Activated CD8-positive, alpha-beta memory T cell treated with anti-CD3 and anti-CD28 coated beads, Interleukin-2, amount 10 ng/mL, durations not matched to agents 7 days and 5 days (primary cell): ENCODE results near the gene OSBP2. TPM values are rescaled to one million over a fixed set of nuclear protein-coding genes. Genes with fewer than 3 reads are reported as not detected.
A peak's percentile ranks its signal among the peaks of the same experiment; 100 is the strongest.

ENCODE experiments used
- ATAC-seq: fragments of 150-1000 bp; cut with Tn5 transposase; one replicate; pipeline ENCODE4 v1.10.0; 2021; ENCODE audit warnings: moderate library complexity
- CTCF ChIA-PET: fragments of 350-600 bp; sonication (Branson Sonifier 250); formaldehyde crosslinking; loops from one replicate; lab custom pipeline; 2021; ENCODE audit warnings: antibody characterized with exemption; lab: Charles Lee
- DNase-seq: peaks from one replicate; pipeline ENCODE4 v3.0.0-alpha.2; 2020
- H3K27ac Mint-ChIP-seq: one replicate; pipeline ENCODE4 v1.8.0; 2021; ENCODE audit warnings: mild to moderate bottlenecking, mixed read lengths
- H3K27me3 Mint-ChIP-seq: one replicate; pipeline ENCODE4 v1.8.0; 2021; ENCODE audit warnings: mixed read lengths
- H3K36me3 Mint-ChIP-seq: one replicate; pipeline ENCODE4 v1.8.0; 2021; ENCODE audit warnings: mild to moderate bottlenecking, mixed read lengths
- H3K4me1 Mint-ChIP-seq: one replicate; pipeline ENCODE4 v1.8.0; 2021; ENCODE audit warnings: mixed read lengths
- H3K4me3 Mint-ChIP-seq: one replicate; pipeline ENCODE4 v1.8.0; 2021; ENCODE audit warnings: mild to moderate bottlenecking, moderate library complexity, mixed read lengths
- H3K9me3 Mint-ChIP-seq: one replicate; pipeline ENCODE4 v1.8.0; 2022; ENCODE audit warnings: low read depth, mixed read lengths
- total RNA-seq, 2 experiments: library from RNA; stranded (reverse); gene quantifications; one replicate each; pipeline ENCODE4 v1.2.3, GENCODE V29; 2021

OSBP2 gene
- total RNA-seq, 2 experiments from 2014 or later: 1.7 to 4.3 TPM

- Mint-ChIP-seq H3K27ac (no peak overlapping the region), H3K4me1 (no peaks in the 10 kb centered on the region), H3K9me3 (no peaks in the 10 kb centered on the region), H3K27me3 (no peaks in the 10 kb centered on the region), H3K36me3 (no peaks in the 10 kb centered on the region), H3K4me3 (no peak overlapping the region)
- DNase-seq (no peak), ATAC-seq (no peak)
- CTCF ChIA-PET: interaction anchor here (1.9 kb wide), 1 partner anchor 10 kb away, joined by 4 read pairs; no protein-coding TSS in a partner anchor
Measured at GRCh38 chr22:30885001-30885366, 190.3 kb downstream of the OSBP2 start.

- ATAC-seq: no peak
- H3K36me3 Mint-ChIP-seq: no peaks in the 10 kb centered on the region
- no peaks in the 10 kb centered on the region for H3K4me1 Mint-ChIP-seq
- no peak overlapping the region for H3K4me3 Mint-ChIP-seq
- CTCF ChIA-PET: interaction anchor here (1.9 kb wide), 1 partner anchor 9 kb away, joined by 4 read pairs; no protein-coding TSS in a partner anchor
- no peaks in the 10 kb centered on the region for H3K27me3 Mint-ChIP-seq
- H3K9me3 Mint-ChIP-seq: no peaks in the 10 kb centered on the region
- DNase-seq: no peak
- no peak overlapping the region for H3K27ac Mint-ChIP-seq
Measured at GRCh38 chr22:30885591-30885990, 190.9 kb downstream of the OSBP2 start.

GRCh38 chr22:30887453-30887852 is 192.8 kb downstream of the OSBP2 start:
- H3K4me3 Mint-ChIP-seq: no peak overlapping the region
- no peaks in the 10 kb centered on the region for H3K4me1 Mint-ChIP-seq
- H3K27me3 Mint-ChIP-seq: no peaks in the 10 kb centered on the region
- no peak overlapping the region for H3K27ac Mint-ChIP-seq
- CTCF ChIA-PET: no interaction called here
- H3K9me3 Mint-ChIP-seq: no peaks in the 10 kb centered on the region
- no peaks in the 10 kb centered on the region for H3K36me3 Mint-ChIP-seq
- DNase-seq (no peak), ATAC-seq (no peak)

DNA sequence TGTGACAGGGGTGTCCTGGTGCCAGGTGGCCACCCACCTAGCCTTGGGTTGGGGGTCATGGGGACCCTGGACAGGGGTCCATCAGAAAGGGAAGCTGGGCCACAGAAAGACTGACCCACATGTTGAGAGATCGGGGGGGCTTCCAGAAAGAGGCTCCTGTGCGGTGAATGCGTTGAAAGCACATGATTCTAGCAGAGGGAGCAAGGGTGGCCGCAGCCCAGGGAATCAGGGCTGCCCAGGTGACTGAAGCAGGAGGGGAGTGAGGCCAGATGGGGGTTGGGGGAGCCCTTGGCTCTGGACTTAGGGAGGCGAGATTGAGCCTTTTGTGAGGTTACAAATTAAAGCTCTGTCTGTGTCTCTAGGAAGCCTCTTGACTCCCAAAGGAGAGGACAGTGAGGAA is 193.2 kb downstream of the OSBP2 start:
- CTCF ChIA-PET: no interaction called here
- H3K27me3 Mint-ChIP-seq: no peaks in the 10 kb centered on the region

DNA sequence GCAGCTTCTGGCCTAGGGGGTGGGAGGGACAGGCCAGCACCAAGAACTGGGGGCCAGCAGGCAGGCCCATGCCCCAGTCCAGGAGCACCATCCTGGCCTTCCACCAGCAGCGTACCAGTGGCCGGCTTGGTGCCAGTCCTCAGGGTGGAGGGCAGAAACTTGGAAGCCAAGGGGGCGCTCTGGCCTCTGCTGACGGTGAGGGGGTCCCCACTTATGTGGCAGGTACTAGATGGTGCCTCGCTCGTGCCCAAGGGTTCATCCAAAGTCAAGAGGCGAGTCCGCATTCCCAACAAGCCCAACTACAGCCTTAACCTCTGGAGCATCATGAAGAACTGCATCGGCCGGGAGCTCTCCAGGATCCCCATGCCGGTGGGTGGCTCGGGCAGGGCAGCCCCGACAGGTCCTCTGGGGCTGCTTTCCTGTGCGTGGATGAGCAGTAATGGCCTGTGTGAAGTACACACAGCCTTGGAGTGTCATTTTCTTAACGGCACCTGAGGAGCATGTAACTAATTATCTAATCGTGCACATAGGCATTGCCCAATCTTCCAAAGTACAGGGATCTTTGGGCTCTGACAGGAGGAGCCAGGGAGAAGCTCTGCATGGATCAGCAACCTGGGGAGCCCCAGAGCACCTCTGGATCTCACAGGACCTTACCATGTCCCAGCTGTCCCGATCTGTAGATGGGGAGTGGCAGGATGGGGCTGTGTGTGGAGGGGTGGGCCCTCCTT is 194.8 kb downstream of the OSBP2 start:
- H3K9me3 Mint-ChIP-seq: no peaks in the 10 kb centered on the region
- H3K27ac Mint-ChIP-seq: no peak overlapping the region
- H3K4me3 Mint-ChIP-seq: no peak overlapping the region
- no peak for DNase-seq
- no peaks in the 10 kb centered on the region for H3K36me3 Mint-ChIP-seq
- H3K4me1 Mint-ChIP-seq: peaks cover 3% of the 10 kb centered on the region
- no peak for ATAC-seq
- CTCF ChIA-PET: interaction anchor here (0.6 to 2.1 kb wide), 4 partner anchors 8 to 260 kb away, joined by 3 to 9 read pairs (median 5); no protein-coding TSS in a partner anchor
- no peaks in the 10 kb centered on the region for H3K27me3 Mint-ChIP-seq

More for the DNA sequence above, 193.2 kb downstream of the OSBP2 start:
- Mint-ChIP-seq H3K27ac (no peak overlapping the region), H3K4me3 (no peak overlapping the region), H3K36me3 (no peaks in the 10 kb centered on the region), H3K4me1 (no peaks in the 10 kb centered on the region), H3K9me3 (no peaks in the 10 kb centered on the region)
- DNase-seq (no peak), ATAC-seq (no peak)

DNA sequence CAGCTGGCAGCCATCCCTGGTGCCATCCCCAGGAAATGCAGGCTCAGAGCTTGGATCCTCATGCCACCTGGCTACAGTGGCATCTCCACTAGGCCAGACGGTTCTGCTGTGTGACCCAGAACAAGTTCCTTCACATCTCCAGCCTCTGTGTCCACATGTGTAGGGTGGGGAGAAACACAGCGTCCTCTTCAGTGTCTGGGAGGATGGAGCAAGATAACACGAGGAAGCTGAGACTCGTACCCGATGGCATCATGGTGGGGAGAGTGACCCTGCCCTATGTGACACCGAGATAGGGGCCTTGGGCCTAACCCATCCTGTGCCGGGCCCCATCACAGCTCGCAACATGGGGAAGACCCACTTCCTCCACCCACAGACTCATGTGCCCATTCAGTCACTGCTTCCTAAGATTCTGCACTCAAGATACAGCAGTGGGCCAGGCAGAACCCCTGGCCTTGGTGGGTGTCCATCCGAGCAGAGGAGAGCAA is 195.4 kb downstream of the OSBP2 start:
- H3K4me3 Mint-ChIP-seq: no peak overlapping the region
- no peaks in the 10 kb centered on the region for H3K9me3 Mint-ChIP-seq
- DNase-seq (no peak), ATAC-seq (no peak)
- no peaks in the 10 kb centered on the region for H3K36me3 Mint-ChIP-seq
- H3K27ac Mint-ChIP-seq: no peak overlapping the region
- no peaks in the 10 kb centered on the region for H3K27me3 Mint-ChIP-seq
- H3K4me1 Mint-ChIP-seq: peaks cover 3% of the 10 kb centered on the region
- CTCF ChIA-PET: interaction anchor here (0.6 to 2.1 kb wide), 4 partner anchors 9 to 260 kb away, joined by 3 to 9 read pairs (median 5); no protein-coding TSS in a partner anchor

- CTCF ChIA-PET: interaction anchor here (0.5 to 2.1 kb wide), 7 partner anchors 10 to 268 kb away, joined by 3 to 9 read pairs (median 4); no protein-coding TSS in a partner anchor
- H3K36me3 Mint-ChIP-seq: no peaks in the 10 kb centered on the region
- no peaks in the 10 kb centered on the region for H3K9me3 Mint-ChIP-seq
- no peak overlapping the region for H3K4me3 Mint-ChIP-seq
- DNase-seq (peak; percentile 49), ATAC-seq (peak; percentile 57)
- peaks cover 3% of the 10 kb centered on the region for H3K4me1 Mint-ChIP-seq
- no peaks in the 10 kb centered on the region for H3K27me3 Mint-ChIP-seq
- H3K27ac Mint-ChIP-seq: no peak overlapping the region
Measured at GRCh38 chr22:30890686-30891442, 196.2 kb downstream of the OSBP2 start.

- Mint-ChIP-seq H3K4me3 (no peak overlapping the region), H3K4me1 (peaks cover 3% of the 10 kb centered on the region), H3K27ac (no peak overlapping the region), H3K36me3 (peaks cover 2% of the 10 kb centered on the region), H3K27me3 (no peaks in the 10 kb centered on the region), H3K9me3 (no peaks in the 10 kb centered on the region)
- CTCF ChIA-PET: interaction anchor here (1.0 to 2.1 kb wide), 5 partner anchors 10 to 257 kb away, joined by 3 to 9 read pairs (median 5); no protein-coding TSS in a partner anchor
- no peak for DNase-seq
- no peak for ATAC-seq
Measured at GRCh38 chr22:30891443-30891755, 196.7 kb downstream of the OSBP2 start.

GRCh38 chr22:30891781-30892180 is 197.1 kb downstream of the OSBP2 start:
- no peak for ATAC-seq
- H3K9me3 Mint-ChIP-seq: no peaks in the 10 kb centered on the region
- CTCF ChIA-PET: interaction anchor here (1.0 to 1.7 kb wide), 2 partner anchors 15 to 20 kb away, joined by 3 to 4 read pairs; no protein-coding TSS in a partner anchor
- peaks cover 3% of the 10 kb centered on the region for H3K4me1 Mint-ChIP-seq
- H3K27ac Mint-ChIP-seq: no peak overlapping the region
- no peaks in the 10 kb centered on the region for H3K27me3 Mint-ChIP-seq
- H3K4me3 Mint-ChIP-seq: no peak overlapping the region
- no peak for DNase-seq
- peaks cover 2% of the 10 kb centered on the region for H3K36me3 Mint-ChIP-seq

- peaks cover 5% of the 10 kb centered on the region for H3K36me3 Mint-ChIP-seq
- CTCF ChIA-PET: interaction anchor here (1.0 to 1.7 kb wide), 2 partner anchors 16 to 20 kb away, joined by 3 to 4 read pairs; no protein-coding TSS in a partner anchor
- H3K4me1 Mint-ChIP-seq: peaks cover 3% of the 10 kb centered on the region
- H3K4me3 Mint-ChIP-seq: no peak overlapping the region
- H3K27me3 Mint-ChIP-seq: no peaks in the 10 kb centered on the region
- no peaks in the 10 kb centered on the region for H3K9me3 Mint-ChIP-seq
- H3K27ac Mint-ChIP-seq: no peak overlapping the region
- ATAC-seq (no peak), DNase-seq (no peak)
Measured at GRCh38 chr22:30892286-30892685, 197.6 kb downstream of the OSBP2 start.

DNA sequence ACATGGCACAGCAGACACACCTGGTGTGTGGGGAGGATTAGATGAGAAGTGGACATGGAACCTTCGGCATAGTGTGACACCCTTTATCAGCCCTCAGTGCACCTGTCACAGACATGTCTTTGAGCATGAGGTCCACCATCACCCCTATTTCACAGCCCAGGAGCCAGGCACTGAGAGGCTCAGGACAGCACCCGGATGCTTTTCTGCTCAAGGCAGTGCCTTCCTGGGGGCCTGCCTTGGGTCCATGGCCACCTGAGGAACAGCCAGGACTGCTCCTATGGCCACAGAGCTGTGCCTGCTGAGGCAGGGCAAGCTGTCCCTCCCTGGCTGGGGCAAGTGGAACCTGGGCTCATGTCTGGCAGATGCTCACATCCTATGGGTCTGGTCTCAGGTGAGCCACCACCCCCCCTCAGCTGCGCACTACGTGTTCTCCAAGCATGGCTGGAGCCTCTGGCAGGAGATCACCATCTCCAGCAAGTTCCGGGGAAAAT is 198.1 kb downstream of the OSBP2 start:
- Mint-ChIP-seq H3K36me3 (peaks cover 5% of the 10 kb centered on the region), H3K4me3 (no peak overlapping the region), H3K27ac (no peak overlapping the region), H3K4me1 (peaks cover 3% of the 10 kb centered on the region), H3K9me3 (no peaks in the 10 kb centered on the region), H3K27me3 (no peaks in the 10 kb centered on the region)
- CTCF ChIA-PET: interaction anchor here (1.7 kb wide), 1 partner anchor 16 kb away, joined by 4 read pairs; no protein-coding TSS in a partner anchor
- ATAC-seq (no peak), DNase-seq (no peak)

GRCh38 chr22:30893434-30894370 is 199.0 kb downstream of the OSBP2 start:
- no peak overlapping the region for H3K4me3 Mint-ChIP-seq
- DNase-seq (peak; percentile 30), ATAC-seq (no peak)
- CTCF ChIA-PET: no interaction called here
- peaks cover 3% of the 10 kb centered on the region for H3K4me1 Mint-ChIP-seq
- no peak overlapping the region for H3K27ac Mint-ChIP-seq
- H3K36me3 Mint-ChIP-seq: peaks cover 7% of the 10 kb centered on the region
- H3K9me3 Mint-ChIP-seq: no peaks in the 10 kb centered on the region
- no peaks in the 10 kb centered on the region for H3K27me3 Mint-ChIP-seq
